ENCODE measurements around the gene MYO16.

Gene MYO16

DNA sequence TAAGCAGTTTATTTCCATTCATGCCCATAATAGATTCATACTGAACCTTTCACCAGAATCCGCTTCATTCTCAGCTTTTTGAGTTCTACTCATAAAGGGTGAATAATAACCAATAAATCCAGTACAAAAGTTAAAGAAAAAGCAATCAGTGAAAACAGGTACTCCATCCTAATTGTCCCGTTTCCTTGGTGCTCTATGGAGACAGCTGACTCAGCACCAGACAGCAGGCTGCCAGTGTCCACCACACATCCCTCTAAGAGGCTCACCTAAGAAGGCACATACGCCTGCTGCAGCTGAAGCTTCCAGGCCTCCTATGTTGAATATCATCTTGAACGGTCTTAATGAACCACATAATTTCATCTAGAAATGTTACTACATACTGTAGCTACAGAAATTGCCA lies 27.3 kb downstream of the MYO16 start:
- H4K8ac ChIP-seq (ENCODE audit: low read length) = no peak overlapping the region
- no peak overlapping the region for H3K14ac ChIP-seq (ENCODE audit: low read length in 2 of 2)
- H2AK5ac ChIP-seq (ENCODE audit: low read length, severe bottlenecking) = no peak overlapping the region
- no peaks in the 10 kb centered on the region for H3K27me3 ChIP-seq (ENCODE audit: control insufficient read depth in 1 of 2, insufficient read depth in 1 of 2, low read length in 2 of 2)
- H3K79me1 ChIP-seq (replicated peaks; ENCODE audit: low read length, poor library complexity, severe bottlenecking) = no peaks in the 10 kb centered on the region
- H2BK15ac ChIP-seq (ENCODE audit: low read depth, poor library complexity, severe bottlenecking) = no peak overlapping the region
- no peak overlapping the region for H3K4ac ChIP-seq (ENCODE audit: low read depth in 1 of 2, low read length in 2 of 2)
- no peak overlapping the region for H2BK12ac ChIP-seq (ENCODE audit: low read length in 2 of 2)
- H2BK5ac ChIP-seq (ENCODE audit: low read depth, low read length, poor library complexity, severe bottlenecking) = no peak overlapping the region
- no peak overlapping the region for H3K18ac ChIP-seq (ENCODE audit: low read depth in 1 of 2, low read length in 2 of 2)
- H2BK120ac ChIP-seq (ENCODE audit: low read depth, low read length) = no peak overlapping the region
- WGBS = 75% methylated on average over 3 of the region's 4 CpGs
- no peak overlapping the region for H4K91ac ChIP-seq (ENCODE audit: low read length)
- DNase-seq = no peak
- no peak overlapping the region for H2AFZ ChIP-seq (ENCODE audit: low read depth, low read length)
- H3K4me3 ChIP-seq (ENCODE audit: insufficient read depth in 1 of 2, low read depth in 1 of 2, low read length in 2 of 2) = no peak overlapping the region
- no peak overlapping the region for H3K9ac ChIP-seq (ENCODE audit: low read length)
- H3K36me3 ChIP-seq (ENCODE audit: control insufficient read depth in 1 of 2, insufficient read depth in 2 of 2, low read depth in 1 of 2, low read length in 2 of 2) = no peaks in the 10 kb centered on the region
- no peak overlapping the region for H3K4me2 ChIP-seq (ENCODE audit: low read length, poor library complexity, severe bottlenecking)
- H3K4me1 ChIP-seq (ENCODE audit: control insufficient read depth, insufficient read depth, low read depth, low read length) = peaks cover 2% of the 10 kb centered on the region
- no peak overlapping the region for H3K27ac ChIP-seq (ENCODE audit: low read length, poor library complexity, severe bottlenecking)
- H3K9me3 ChIP-seq (ENCODE audit: control insufficient read depth, low read length) = no peaks in the 10 kb centered on the region
- no peak overlapping the region for H3K23ac ChIP-seq (ENCODE audit: low read length in 2 of 2)

DNA sequence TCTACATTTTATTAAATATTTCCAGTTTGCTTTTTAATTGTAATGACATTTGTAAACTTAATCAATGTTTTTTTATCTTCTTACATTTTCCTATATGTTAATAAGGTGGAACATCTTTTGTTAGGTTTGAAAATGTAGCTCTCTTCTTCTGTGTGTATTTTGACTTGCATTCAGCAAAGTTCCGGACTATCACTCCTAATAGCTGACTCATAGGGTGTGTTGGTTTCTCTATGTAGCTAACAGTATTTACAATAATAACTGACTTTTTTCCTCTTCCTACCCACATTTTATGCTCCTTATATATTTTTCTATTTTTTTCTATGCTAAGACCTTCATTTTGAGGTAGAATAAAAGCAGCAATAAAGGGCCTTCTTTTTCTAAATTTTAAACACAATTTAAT lies 28.1 kb downstream of the MYO16 start:
- Histone ChIP-seq H4K91ac (ENCODE audit: low read length) (no peak overlapping the region), H2AK5ac (ENCODE audit: low read length, severe bottlenecking) (no peak overlapping the region), H3K9ac (ENCODE audit: low read length) (no peak overlapping the region), H3K4me1 (ENCODE audit: control insufficient read depth, insufficient read depth, low read depth, low read length) (peaks cover 2% of the 10 kb centered on the region), H3K79me1 (replicated peaks; ENCODE audit: low read length, poor library complexity, severe bottlenecking) (no peaks in the 10 kb centered on the region), H3K36me3 (ENCODE audit: control insufficient read depth in 1 of 2, insufficient read depth in 2 of 2, low read depth in 1 of 2, low read length in 2 of 2) (no peaks in the 10 kb centered on the region), H3K27ac (ENCODE audit: low read length, poor library complexity, severe bottlenecking) (no peak overlapping the region), H3K4me2 (ENCODE audit: low read length, poor library complexity, severe bottlenecking) (no peak overlapping the region), H3K4me3 (ENCODE audit: insufficient read depth in 1 of 2, low read depth in 1 of 2, low read length in 2 of 2) (no peak overlapping the region), H3K9me3 (ENCODE audit: control insufficient read depth, low read length) (no peaks in the 10 kb centered on the region), H2AFZ (ENCODE audit: low read depth, low read length) (no peak overlapping the region), H2BK15ac (ENCODE audit: low read depth, poor library complexity, severe bottlenecking) (no peak overlapping the region), H3K4ac (ENCODE audit: low read depth in 1 of 2, low read length in 2 of 2) (no peak overlapping the region), H3K23ac (ENCODE audit: low read length in 2 of 2) (no peak overlapping the region), H3K14ac (ENCODE audit: low read length in 2 of 2) (no peak overlapping the region), H2BK5ac (ENCODE audit: low read depth, low read length, poor library complexity, severe bottlenecking) (no peak overlapping the region), H2BK12ac (ENCODE audit: low read length in 2 of 2) (no peak overlapping the region), H4K8ac (ENCODE audit: low read length) (no peak overlapping the region), H3K27me3 (ENCODE audit: control insufficient read depth in 1 of 2, insufficient read depth in 1 of 2, low read length in 2 of 2) (no peaks in the 10 kb centered on the region), H2BK120ac (ENCODE audit: low read depth, low read length) (no peak overlapping the region), H3K18ac (ENCODE audit: low read depth in 1 of 2, low read length in 2 of 2) (no peak overlapping the region)
- DNase-seq = no peak
- no CpG with 5 or more reads among the region's 1 CpG for WGBS

DNA sequence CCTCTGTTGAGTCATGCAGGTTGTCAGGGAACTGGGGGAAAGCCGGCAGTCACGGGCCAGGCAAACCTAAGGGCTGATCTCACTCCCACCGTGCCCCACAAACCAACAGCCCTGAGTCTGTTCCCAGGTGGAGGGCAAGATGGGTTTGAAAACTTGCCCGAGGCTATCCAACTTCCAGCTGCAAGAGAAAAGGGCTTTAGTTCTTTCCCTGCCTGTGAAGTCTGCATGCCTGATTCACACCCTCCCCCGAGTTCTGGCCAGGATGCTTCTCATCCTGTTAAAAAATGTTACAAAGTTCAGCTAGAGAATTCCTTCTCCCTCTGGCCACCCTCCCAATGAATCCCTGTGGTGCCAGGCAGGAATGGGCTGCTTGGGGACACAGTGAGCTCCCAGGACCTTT lies 33.1 kb downstream of the MYO16 start:
- Histone ChIP-seq H3K4me1 (ENCODE audit: control insufficient read depth, insufficient read depth, low read depth, low read length) (no peaks in the 10 kb centered on the region), H3K79me1 (replicated peaks; ENCODE audit: low read length, poor library complexity, severe bottlenecking) (no peaks in the 10 kb centered on the region), H3K14ac (ENCODE audit: low read length in 2 of 2) (no peak overlapping the region), H3K36me3 (ENCODE audit: control insufficient read depth in 1 of 2, insufficient read depth in 2 of 2, low read depth in 1 of 2, low read length in 2 of 2) (no peaks in the 10 kb centered on the region), H2BK120ac (ENCODE audit: low read depth, low read length) (no peak overlapping the region), H3K23ac (ENCODE audit: low read length in 2 of 2) (no peak overlapping the region), H2BK5ac (ENCODE audit: low read depth, low read length, poor library complexity, severe bottlenecking) (no peak overlapping the region), H2AFZ (ENCODE audit: low read depth, low read length) (no peak overlapping the region), H3K4ac (ENCODE audit: low read depth in 1 of 2, low read length in 2 of 2) (no peak overlapping the region), H4K8ac (ENCODE audit: low read length) (no peak overlapping the region), H4K91ac (ENCODE audit: low read length) (no peak overlapping the region), H3K18ac (ENCODE audit: low read depth in 1 of 2, low read length in 2 of 2) (no peak overlapping the region), H3K27me3 (ENCODE audit: control insufficient read depth in 1 of 2, insufficient read depth in 1 of 2, low read length in 2 of 2) (no peaks in the 10 kb centered on the region), H2AK5ac (ENCODE audit: low read length, severe bottlenecking) (no peak overlapping the region), H3K9me3 (ENCODE audit: control insufficient read depth, low read length) (peaks cover 23% of the 10 kb centered on the region), H3K9ac (ENCODE audit: low read length) (no peak overlapping the region), H3K27ac (ENCODE audit: low read length, poor library complexity, severe bottlenecking) (no peak overlapping the region), H3K4me3 (ENCODE audit: insufficient read depth in 1 of 2, low read depth in 1 of 2, low read length in 2 of 2) (no peak overlapping the region), H2BK12ac (ENCODE audit: low read length in 2 of 2) (no peak overlapping the region), H3K4me2 (ENCODE audit: low read length, poor library complexity, severe bottlenecking) (no peak overlapping the region), H2BK15ac (ENCODE audit: low read depth, poor library complexity, severe bottlenecking) (no peak overlapping the region)
- WGBS = 89% methylated on average over 5 of the region's 5 CpGs
- no peak for DNase-seq

DNA sequence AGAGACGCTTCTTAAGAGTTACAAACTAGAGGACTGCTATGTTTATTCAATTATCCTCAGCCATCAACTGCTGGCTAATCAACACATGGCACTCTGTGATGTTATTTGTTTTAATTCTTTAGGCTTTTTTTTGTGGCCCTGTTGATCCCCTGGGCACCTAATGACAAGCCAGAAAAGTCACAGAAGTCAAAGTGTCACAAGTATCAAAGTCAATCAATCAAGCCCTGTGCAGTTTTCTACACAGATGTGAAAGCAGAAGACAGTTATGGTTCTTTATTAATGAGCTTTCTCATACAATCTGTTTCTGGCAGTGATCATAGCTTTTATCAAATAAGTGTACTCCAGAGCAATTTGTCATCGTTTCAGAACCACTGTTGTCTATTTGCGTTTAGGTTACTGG lies 34.3 kb downstream of the MYO16 start:
- H4K8ac ChIP-seq (ENCODE audit: low read length) = no peak overlapping the region
- no peak overlapping the region for H3K4ac ChIP-seq (ENCODE audit: low read depth in 1 of 2, low read length in 2 of 2)
- no peak overlapping the region for H2AFZ ChIP-seq (ENCODE audit: low read depth, low read length)
- no peaks in the 10 kb centered on the region for H3K27me3 ChIP-seq (ENCODE audit: control insufficient read depth in 1 of 2, insufficient read depth in 1 of 2, low read length in 2 of 2)
- H3K4me3 ChIP-seq (ENCODE audit: insufficient read depth in 1 of 2, low read depth in 1 of 2, low read length in 2 of 2) = no peak overlapping the region
- H2BK5ac ChIP-seq (ENCODE audit: low read depth, low read length, poor library complexity, severe bottlenecking) = no peak overlapping the region
- no peak overlapping the region for H3K23ac ChIP-seq (ENCODE audit: low read length in 2 of 2)
- H2BK15ac ChIP-seq (ENCODE audit: low read depth, poor library complexity, severe bottlenecking) = no peak overlapping the region
- H2BK120ac ChIP-seq (ENCODE audit: low read depth, low read length) = no peak overlapping the region
- no peak overlapping the region for H4K91ac ChIP-seq (ENCODE audit: low read length)
- no peaks in the 10 kb centered on the region for H3K79me1 ChIP-seq (replicated peaks; ENCODE audit: low read length, poor library complexity, severe bottlenecking)
- H3K18ac ChIP-seq (ENCODE audit: low read depth in 1 of 2, low read length in 2 of 2) = no peak overlapping the region
- H3K9ac ChIP-seq (ENCODE audit: low read length) = no peak overlapping the region
- H3K14ac ChIP-seq (ENCODE audit: low read length in 2 of 2) = no peak overlapping the region
- H2AK5ac ChIP-seq (ENCODE audit: low read length, severe bottlenecking) = no peak overlapping the region
- H3K4me2 ChIP-seq (ENCODE audit: low read length, poor library complexity, severe bottlenecking) = no peak overlapping the region
- H3K36me3 ChIP-seq (ENCODE audit: control insufficient read depth in 1 of 2, insufficient read depth in 2 of 2, low read depth in 1 of 2, low read length in 2 of 2) = no peaks in the 10 kb centered on the region
- no CpG with 5 or more reads among the region's 3 CpGs for WGBS
- no peak overlapping the region for H3K27ac ChIP-seq (ENCODE audit: low read length, poor library complexity, severe bottlenecking)
- no peak overlapping the region for H2BK12ac ChIP-seq (ENCODE audit: low read length in 2 of 2)
- H3K4me1 ChIP-seq (ENCODE audit: control insufficient read depth, insufficient read depth, low read depth, low read length) = no peaks in the 10 kb centered on the region
- no peak for DNase-seq
- peaks cover 34% of the 10 kb centered on the region for H3K9me3 ChIP-seq (ENCODE audit: control insufficient read depth, low read length)
